Muscle layer of colon (tissue), 2 donors: Measurements from ENCODE around the gene C19orf25.

Source experiments
- H3K27ac ChIP-seq: one replicate; pipeline ENCODE4 v1.7.0; 2013; ENCODE audit warnings: low read depth, mild to moderate bottlenecking, low read length, moderate library complexity
- H3K27me3 ChIP-seq, 2 donors: one replicate each; pipeline ENCODE4 v1.7.0; 2013; ENCODE audit warnings: low read length in 2 of 2, mild to moderate bottlenecking in 2 of 2; ENCODE audit not compliant: insufficient read depth in 2 of 2, control insufficient read depth in 1 of 2
- H3K36me3 ChIP-seq: one replicate; pipeline ENCODE4 v1.7.0; 2013; ENCODE audit warnings: mild to moderate bottlenecking, low read length; ENCODE audit not compliant: insufficient read depth
- H3K4me1 ChIP-seq: one replicate; pipeline ENCODE4 v1.7.0; 2013; ENCODE audit warnings: mild to moderate bottlenecking, low read length; ENCODE audit not compliant: insufficient read depth
- H3K4me3 ChIP-seq, 2 donors: one replicate each; pipeline ENCODE4 v1.7.0; 2013; ENCODE audit warnings: low read length in 2 of 2, low read depth in 1 of 2, mild to moderate bottlenecking in 1 of 2, moderate library complexity in 1 of 2
- H3K9ac ChIP-seq: one replicate; pipeline ENCODE4 v1.7.0; 2013; ENCODE audit warnings: low read length
- H3K9me3 ChIP-seq: one replicate; pipeline ENCODE4 v1.7.0; 2013; ENCODE audit warnings: mild to moderate bottlenecking, low read length
- donor health status: abdominal sarcoma.
- donor health status: Adenocarcinoma of cecum.

Gene C19orf25

GRCh38 chr19:1471010-1471514 is 8.0 kb downstream of the C19orf25 start:
- Histone ChIP-seq H3K36me3 (peaks cover 3% of the 10 kb centered on the region), H3K4me3 (peak overlapping the region in 1 of 2 donors; percentile 6), H3K4me1 (peaks cover 18% of the 10 kb centered on the region), H3K9me3 (no peaks in the 10 kb centered on the region), H3K27me3 (peaks cover 28 to 77% of the 10 kb centered on the region in 2 donors), H3K9ac (no peak overlapping the region), H3K27ac (no peak overlapping the region)

- Histone ChIP-seq H3K4me3 (peak overlapping the region in 1 of 2 donors; percentile 31), H3K4me1 (peaks cover 18% of the 10 kb centered on the region), H3K9me3 (no peaks in the 10 kb centered on the region), H3K27ac (no peak overlapping the region), H3K36me3 (no peaks in the 10 kb centered on the region), H3K27me3 (peaks cover 28 to 83% of the 10 kb centered on the region in 2 donors), H3K9ac (no peak overlapping the region)
These were observed 8.6 kb downstream of the C19orf25 start for GRCh38 chr19:1470305-1471009.

DNA sequence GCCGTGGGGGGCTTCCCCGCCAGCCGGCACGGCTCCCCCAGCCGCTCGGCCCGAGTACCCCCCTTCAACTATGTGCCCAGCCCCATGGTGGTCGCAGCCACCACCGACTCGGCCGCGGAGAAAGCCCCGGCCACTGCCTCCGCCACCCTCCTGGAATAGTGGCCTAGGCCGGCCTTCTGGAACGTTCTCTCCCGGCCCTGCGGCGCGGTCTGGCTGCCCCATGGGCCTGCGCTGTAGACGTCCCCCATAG is 9.0 kb downstream of the C19orf25 start:
- Histone ChIP-seq H3K27ac (no peak overlapping the region), H3K4me3 (peak overlapping the region in 1 of 2 donors; percentile 31), H3K27me3 (peaks cover 28 to 88% of the 10 kb centered on the region in 2 donors), H3K9ac (no peak overlapping the region), H3K9me3 (no peaks in the 10 kb centered on the region), H3K36me3 (no peaks in the 10 kb centered on the region), H3K4me1 (peaks cover 18% of the 10 kb centered on the region)

DNA sequence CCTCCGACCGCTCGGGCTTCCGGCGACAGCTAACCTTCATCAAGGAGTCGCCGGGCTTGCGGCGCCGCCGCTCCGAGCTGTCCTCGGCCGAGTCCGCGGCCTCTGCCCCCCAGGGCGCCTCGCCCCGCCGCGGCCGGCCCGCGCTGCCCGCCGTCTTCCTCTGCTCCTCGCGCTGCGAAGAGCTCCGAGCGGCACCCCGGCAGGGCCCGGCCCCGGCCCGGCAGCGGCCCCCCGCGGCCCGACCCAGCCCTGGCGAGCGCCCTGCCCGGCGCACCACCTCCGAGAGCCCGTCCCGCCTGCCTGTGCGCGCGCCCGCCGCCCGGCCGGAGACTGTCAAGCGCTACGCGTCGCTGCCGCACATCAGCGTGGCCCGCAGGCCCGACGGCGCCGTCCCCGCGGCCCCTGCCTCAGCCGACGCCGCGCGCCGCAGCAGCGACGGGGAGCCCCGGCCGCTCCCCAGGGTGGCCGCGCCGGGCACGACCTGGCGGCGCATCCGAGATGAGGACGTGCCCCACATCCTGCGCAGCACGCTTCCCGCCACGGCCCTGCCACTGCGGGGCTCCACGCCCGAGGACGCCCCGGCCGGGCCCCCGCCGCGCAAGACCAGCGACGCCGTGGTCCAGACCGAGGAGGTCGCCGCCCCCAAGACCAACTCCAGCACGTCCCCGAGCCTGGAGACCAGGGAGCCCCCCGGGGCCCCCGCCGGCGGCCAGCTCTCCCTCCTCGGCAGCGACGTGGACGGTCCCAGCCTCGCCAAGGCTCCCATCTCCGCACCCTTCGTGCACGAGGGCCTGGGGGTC is 9.6 kb downstream of the C19orf25 start:
- no peak overlapping the region for H3K27ac ChIP-seq

GRCh38 chr19:1468821-1469254 is 10.2 kb downstream of the C19orf25 start:
- H3K27ac ChIP-seq, result no peak overlapping the region
- H3K4me1 ChIP-seq, result peaks cover 18% of the 10 kb centered on the region
- H3K9ac ChIP-seq, result no peak overlapping the region
- H3K36me3 ChIP-seq, result no peaks in the 10 kb centered on the region
- H3K27me3 ChIP-seq, result peaks cover 28 to 82% of the 10 kb centered on the region in 2 donors
- H3K9me3 ChIP-seq, result no peaks in the 10 kb centered on the region
- no peak overlapping the region for H3K4me3 ChIP-seq

More for the DNA sequence above, 9.6 kb downstream of the C19orf25 start:
- no peak overlapping the region for H3K9ac ChIP-seq
- H3K4me3 ChIP-seq, result no peak overlapping the region
- no peaks in the 10 kb centered on the region for H3K9me3 ChIP-seq
- no peaks in the 10 kb centered on the region for H3K36me3 ChIP-seq
- H3K27me3 ChIP-seq, result peaks cover 28 to 88% of the 10 kb centered on the region in 2 donors
- H3K4me1 ChIP-seq, result peaks cover 18% of the 10 kb centered on the region

GRCh38 chr19:1468274-1468820 is 10.7 kb downstream of the C19orf25 start:
- Histone ChIP-seq H3K36me3 (no peaks in the 10 kb centered on the region), H3K9me3 (no peaks in the 10 kb centered on the region), H3K27ac (no peak overlapping the region), H3K9ac (no peak overlapping the region), H3K27me3 (peaks cover 25 to 77% of the 10 kb centered on the region in 2 donors), H3K4me3 (no peak overlapping the region), H3K4me1 (peaks cover 18% of the 10 kb centered on the region)

DNA sequence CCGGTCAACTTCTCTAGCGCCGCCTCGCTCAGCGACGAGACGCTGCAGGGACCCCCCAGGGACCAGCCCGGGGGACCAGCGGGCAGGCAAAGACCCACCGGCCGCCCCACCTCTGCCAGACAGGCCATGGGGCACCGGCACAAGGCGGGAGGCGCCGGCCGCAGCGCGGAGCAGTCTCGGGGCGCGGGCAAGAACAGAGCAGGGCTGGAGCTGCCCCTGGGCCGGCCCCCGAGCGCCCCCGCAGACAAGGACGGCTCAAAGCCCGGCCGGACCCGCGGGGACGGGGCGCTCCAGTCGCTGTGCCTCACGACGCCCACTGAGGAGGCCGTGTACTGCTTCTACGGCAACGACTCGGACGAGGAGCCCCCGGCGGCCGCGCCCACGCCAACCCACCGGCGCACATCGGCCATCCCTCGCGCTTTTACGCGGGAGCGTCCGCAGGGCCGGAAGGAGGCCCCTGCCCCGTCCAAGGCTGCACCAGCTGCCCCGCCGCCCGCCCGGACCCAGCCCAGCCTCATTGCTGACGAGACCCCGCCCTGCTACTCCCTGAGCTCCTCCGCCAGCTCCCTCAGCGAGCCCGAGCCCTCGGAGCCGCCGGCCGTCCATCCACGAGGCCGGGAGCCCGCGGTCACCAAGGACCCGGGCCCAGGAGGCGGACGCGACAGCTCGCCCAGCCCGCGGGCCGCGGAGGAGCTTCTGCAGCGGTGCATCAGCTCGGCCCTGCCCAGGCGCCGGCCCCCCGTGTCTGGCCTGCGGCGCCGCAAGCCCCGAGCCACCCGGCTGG is 11.3 kb downstream of the C19orf25 start:
- H3K27me3 ChIP-seq, result peaks cover 18 to 70% of the 10 kb centered on the region in 2 donors

GRCh38 chr19:1467215-1467489 is 11.9 kb downstream of the C19orf25 start:
- H3K27me3 ChIP-seq, result peaks cover 13 to 65% of the 10 kb centered on the region in 2 donors
- no peak overlapping the region for H3K27ac ChIP-seq
- H3K9ac ChIP-seq, result no peak overlapping the region
- no peaks in the 10 kb centered on the region for H3K9me3 ChIP-seq
- H3K4me1 ChIP-seq, result peaks cover 18% of the 10 kb centered on the region
- H3K36me3 ChIP-seq, result no peaks in the 10 kb centered on the region
- H3K4me3 ChIP-seq, result no peak overlapping the region

More for the DNA sequence above, 11.3 kb downstream of the C19orf25 start:
- Histone ChIP-seq H3K4me3 (no peak overlapping the region), H3K4me1 (peaks cover 18% of the 10 kb centered on the region), H3K9ac (no peak overlapping the region), H3K27ac (no peak overlapping the region), H3K9me3 (no peaks in the 10 kb centered on the region), H3K36me3 (no peaks in the 10 kb centered on the region)

DNA sequence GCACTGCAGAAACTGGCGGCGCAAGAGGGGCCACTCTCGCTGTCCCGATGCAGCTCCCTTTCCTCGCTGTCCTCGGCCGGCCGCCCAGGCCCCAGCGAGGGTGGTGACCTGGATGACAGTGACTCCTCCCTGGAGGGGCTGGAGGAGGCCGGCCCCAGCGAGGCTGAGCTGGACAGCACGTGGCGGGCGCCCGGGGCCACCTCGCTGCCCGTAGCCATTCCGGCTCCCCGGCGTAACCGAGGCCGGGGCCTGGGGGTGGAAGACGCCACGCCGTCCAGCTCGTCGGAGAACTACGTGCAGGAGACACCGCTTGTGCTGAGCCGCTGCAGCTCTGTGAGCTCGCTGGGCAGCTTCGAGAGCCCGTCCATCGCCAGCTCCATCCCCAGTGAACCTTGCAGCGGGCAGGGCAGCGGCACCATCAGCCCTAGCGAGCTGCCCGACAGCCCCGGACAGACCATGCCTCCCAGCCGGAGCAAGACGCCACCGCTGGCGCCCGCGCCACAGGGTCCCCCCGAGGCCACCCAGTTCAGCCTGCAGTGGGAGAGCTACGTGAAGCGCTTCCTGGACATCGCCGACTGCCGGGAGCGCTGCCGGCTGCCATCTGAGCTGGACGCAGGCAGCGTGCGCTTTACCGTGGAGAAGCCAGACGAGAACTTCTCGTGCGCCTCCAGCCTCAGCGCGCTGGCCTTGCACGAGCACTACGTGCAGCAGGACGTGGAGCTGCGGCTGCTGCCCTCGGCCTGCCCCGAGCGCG is 12.4 kb downstream of the C19orf25 start:
- no peak overlapping the region for H3K27ac ChIP-seq
- no peak overlapping the region for H3K9ac ChIP-seq
- no peak overlapping the region for H3K4me3 ChIP-seq
- H3K27me3 ChIP-seq, result peaks cover 8 to 60% of the 10 kb centered on the region in 2 donors
- H3K9me3 ChIP-seq, result no peaks in the 10 kb centered on the region
- no peaks in the 10 kb centered on the region for H3K36me3 ChIP-seq
- peaks cover 14% of the 10 kb centered on the region for H3K4me1 ChIP-seq

- H3K27me3 ChIP-seq, result peaks cover 2 to 54% of the 10 kb centered on the region in 2 donors
These were observed 13.0 kb downstream of the C19orf25 start for GRCh38 chr19:1466018-1466460.

More at GRCh38 chr19:1466018-1466460, 13.0 kb downstream of the C19orf25 start:
- Histone ChIP-seq H3K36me3 (no peaks in the 10 kb centered on the region), H3K27ac (no peak overlapping the region), H3K9me3 (no peaks in the 10 kb centered on the region), H3K9ac (no peak overlapping the region), H3K4me1 (peaks cover 8% of the 10 kb centered on the region), H3K4me3 (no peak overlapping the region)
